Bronchial epithelial cell (primary cell): ENCODE measurements around the gene TCEAL9. TPM values are rescaled to one million over a fixed set of nuclear protein-coding genes. Genes with fewer than 3 reads are reported as not detected.

Experiments used
- DNase-seq: peaks from one replicate; pipeline ENCODE4 v3.0.0-alpha.2; 2010; ENCODE audit warnings: low read depth
- FAIRE-seq: peaks from 2 replicates; lab custom pipeline; 2011; peaks lifted over from hg19 to GRCh38; lab: Jason Lieb, UNC
- H3K27me3 ChIP-seq: 2 replicates; pipeline ENCODE4 v1.5.1; 2011; ENCODE audit warnings: low read length; ENCODE audit not compliant: control insufficient read depth, insufficient read depth
- H3K36me3 ChIP-seq: 2 replicates; pipeline ENCODE4 v1.5.1; 2011; ENCODE audit warnings: low read length; ENCODE audit not compliant: control insufficient read depth, insufficient read depth
- H3K4me3 ChIP-seq: 2 replicates; pipeline ENCODE4 v1.5.1; 2011; ENCODE audit warnings: mild to moderate bottlenecking, low read depth, low read length, control low read depth
- total RNA-seq: library from RNA; depleted of rRNA; stranded (reverse); fragments of >200 nt; gene quantifications from 2 replicates; pipeline ENCODE4 v1.2.1, GENCODE V29; 2014
- TF ChIP-seq, protein P1 (sequence below): IDR thresholded peaks from 2 replicates; pipeline ENCODE4 v1.5.1; 2011; ENCODE audit warnings: mild to moderate bottlenecking, moderate library complexity, low read length, control low read depth, inconsistent platforms; ENCODE audit not compliant: insufficient read depth, severe bottlenecking

TCEAL9 gene
- total RNA-seq, 1 donor from 2014 or later, result 46.6 TPM

DNA sequence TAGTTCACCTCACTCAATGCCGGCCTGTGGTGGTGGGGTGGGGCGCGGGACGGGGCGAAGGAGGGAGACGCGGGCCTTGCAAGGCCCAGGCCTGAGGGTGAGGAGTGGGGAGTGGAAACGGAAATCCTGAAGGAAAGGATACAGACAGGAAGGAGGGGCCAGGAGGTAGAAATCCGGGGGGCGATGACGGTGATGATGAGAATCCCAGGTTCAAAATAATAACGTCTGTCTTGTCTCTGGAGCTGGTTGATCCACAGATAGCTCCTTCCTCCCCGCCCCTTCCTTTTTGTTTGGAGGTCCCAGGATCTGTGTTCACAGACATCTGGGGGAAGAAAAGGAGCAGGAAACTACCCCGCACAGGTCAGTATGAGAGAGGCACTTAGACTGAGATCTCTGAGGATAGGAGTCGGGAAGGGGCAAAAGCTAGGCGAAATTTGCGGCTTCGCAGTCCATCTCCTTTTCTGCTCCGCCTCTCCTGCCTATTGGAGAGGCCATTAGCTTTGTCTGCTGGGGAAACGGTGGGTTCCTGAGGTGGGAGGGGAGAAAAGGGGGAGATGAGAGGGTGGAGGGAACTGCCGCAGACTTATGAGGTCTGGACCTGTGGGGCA lies 25.5 kb upstream of the TCEAL9 start:
- Histone ChIP-seq H3K36me3 (no peaks in the 10 kb centered on the region), H3K4me3 (no peak overlapping the region), H3K27me3 (no peaks in the 10 kb centered on the region)
- no peak for FAIRE-seq
- no peak for DNase-seq
- TF ChIP-seq, protein P1, sequence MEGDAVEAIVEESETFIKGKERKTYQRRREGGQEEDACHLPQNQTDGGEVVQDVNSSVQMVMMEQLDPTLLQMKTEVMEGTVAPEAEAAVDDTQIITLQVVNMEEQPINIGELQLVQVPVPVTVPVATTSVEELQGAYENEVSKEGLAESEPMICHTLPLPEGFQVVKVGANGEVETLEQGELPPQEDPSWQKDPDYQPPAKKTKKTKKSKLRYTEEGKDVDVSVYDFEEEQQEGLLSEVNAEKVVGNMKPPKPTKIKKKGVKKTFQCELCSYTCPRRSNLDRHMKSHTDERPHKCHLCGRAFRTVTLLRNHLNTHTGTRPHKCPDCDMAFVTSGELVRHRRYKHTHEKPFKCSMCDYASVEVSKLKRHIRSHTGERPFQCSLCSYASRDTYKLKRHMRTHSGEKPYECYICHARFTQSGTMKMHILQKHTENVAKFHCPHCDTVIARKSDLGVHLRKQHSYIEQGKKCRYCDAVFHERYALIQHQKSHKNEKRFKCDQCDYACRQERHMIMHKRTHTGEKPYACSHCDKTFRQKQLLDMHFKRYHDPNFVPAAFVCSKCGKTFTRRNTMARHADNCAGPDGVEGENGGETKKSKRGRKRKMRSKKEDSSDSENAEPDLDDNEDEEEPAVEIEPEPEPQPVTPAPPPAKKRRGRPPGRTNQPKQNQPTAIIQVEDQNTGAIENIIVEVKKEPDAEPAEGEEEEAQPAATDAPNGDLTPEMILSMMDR, result no peak

DNA sequence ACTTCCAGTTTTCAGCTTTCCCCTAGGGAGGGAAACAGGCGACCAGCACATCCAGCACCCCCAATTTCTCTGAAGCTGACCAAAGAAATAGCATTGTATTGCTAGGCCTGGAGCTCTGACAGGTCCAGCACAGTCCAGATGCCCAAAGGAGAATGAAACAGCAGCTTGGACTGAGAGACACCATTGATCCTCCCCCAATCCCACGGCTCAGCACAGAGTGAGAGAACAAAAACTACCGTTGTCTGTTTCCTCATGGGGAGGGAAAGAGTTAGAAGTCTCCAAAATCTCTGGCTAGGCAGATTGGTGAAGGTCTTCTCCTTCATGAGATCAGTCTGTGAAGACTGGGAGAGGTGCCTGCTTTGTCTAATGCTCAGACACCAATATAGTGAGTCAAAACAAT lies 17.6 kb upstream of the TCEAL9 start:
- DNase-seq, result no peak
- FAIRE-seq, result peak; percentile 7
- TF ChIP-seq, protein P1, result no peak
- no peaks in the 10 kb centered on the region for H3K36me3 ChIP-seq
- no peaks in the 10 kb centered on the region for H3K27me3 ChIP-seq
- H3K4me3 ChIP-seq, result no peak overlapping the region

DNA sequence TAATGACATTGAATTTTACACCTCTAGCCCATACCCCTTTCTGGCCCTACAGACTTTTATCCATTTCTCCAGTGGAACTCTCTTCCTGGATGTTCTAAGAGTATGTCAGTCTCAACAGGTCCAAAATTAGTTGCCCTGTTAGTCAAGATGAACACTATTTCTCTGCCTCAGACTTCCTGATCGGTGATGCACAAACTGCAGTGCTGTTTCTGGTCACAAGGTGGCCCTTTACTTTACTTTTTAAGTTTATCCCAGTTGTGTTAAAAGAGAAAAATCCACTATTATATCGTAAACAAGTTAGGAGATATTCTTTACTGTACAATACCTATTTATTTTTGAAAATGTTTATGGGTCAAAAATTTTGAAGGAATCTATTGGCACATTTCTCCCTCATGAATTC lies 13.2 kb upstream of the TCEAL9 start:
- DNase-seq, result peak; percentile 48
- TF ChIP-seq, protein P1, result peak; percentile 51
- H3K36me3 ChIP-seq, result no peaks in the 10 kb centered on the region
- no peaks in the 10 kb centered on the region for H3K27me3 ChIP-seq
- FAIRE-seq, result no peak
- H3K4me3 ChIP-seq, result no peak overlapping the region

DNA sequence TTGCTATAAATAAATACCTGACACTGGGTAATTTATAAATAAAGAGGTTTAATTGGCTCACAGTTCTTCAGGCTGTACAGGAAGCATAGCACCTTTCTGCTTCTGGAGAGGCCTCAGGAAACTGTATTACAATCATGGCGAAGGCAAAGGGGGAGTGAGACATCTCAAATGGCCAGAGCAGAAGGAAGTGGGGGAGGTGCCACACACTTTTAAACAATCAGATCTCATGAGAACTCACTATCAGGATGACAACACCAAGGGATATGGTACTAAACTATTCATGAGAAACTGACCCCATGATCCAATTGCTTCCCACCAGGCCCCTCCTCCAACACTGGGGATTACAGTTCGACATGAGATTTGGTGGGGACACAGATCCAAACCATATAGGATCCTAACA lies 11.7 kb upstream of the TCEAL9 start:
- Histone ChIP-seq H3K4me3 (no peak overlapping the region), H3K36me3 (no peaks in the 10 kb centered on the region), H3K27me3 (no peaks in the 10 kb centered on the region)
- TF ChIP-seq, protein P1, result no peak
- DNase-seq, result no peak
- no peak for FAIRE-seq

DNA sequence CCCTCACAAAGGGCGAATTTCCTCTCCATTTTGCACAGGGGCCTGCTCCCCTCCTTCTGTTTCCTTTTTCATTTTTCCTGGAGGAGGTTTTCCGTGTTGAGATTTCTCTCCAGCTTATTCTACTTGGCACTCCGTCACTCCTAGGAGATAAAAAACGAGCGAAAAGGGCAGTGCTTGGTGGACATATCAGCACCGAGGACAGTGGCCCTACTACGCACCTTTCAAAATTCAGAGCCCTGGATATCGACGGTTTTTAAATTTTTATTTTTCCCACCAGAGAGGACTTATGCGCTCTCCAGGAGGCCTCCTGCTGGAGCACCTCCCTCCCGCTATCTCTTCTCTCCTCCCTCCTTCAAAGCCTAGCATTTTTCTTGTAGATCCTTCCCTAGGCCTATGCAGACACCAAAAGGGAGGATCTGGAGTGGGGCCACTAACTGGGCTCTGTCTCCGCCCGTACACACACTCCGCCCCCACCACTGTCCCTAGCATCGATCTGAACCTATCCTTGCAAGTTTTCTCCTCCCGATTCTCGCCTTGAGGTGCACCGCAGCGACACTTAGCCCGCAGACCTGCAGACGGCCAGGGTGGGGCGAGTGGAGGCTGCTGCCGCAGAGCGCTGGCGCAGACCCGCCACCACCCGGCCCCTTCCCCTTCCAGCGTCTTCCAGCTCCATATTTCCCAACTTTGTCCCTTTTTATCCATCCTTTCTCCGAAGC lies 8.5 kb upstream of the TCEAL9 start:
- Histone ChIP-seq H3K27me3 (no peaks in the 10 kb centered on the region), H3K36me3 (no peaks in the 10 kb centered on the region), H3K4me3 (no peak overlapping the region)
- FAIRE-seq (no peak), DNase-seq (no peak)
- TF ChIP-seq, protein P1, result no peak
